Upper lobe of left lung (tissue), 4 donors: ENCODE results near the gene MAP6.

Source experiments
- CTCF ChIP-seq, 6 experiments: fragments of 450-650 bp in 4 of 6; fragments of 200-600 bp in 2 of 6; sonication (generic) in 2 of 6; IDR thresholded peaks; one replicate each; pipeline ENCODE4 v1.5.1; 2016 to 2019; ENCODE audit warnings: antibody characterized with exemption in 6 of 6
- POLR2A ChIP-seq, 4 donors: fragments of 450-650 bp; IDR thresholded peaks; one replicate each; pipeline ENCODE4 v1.5.1; 2016 to 2017; ENCODE audit warnings: antibody characterized with exemption in 4 of 4, mild to moderate bottlenecking in 2 of 4
- POLR2AphosphoS5 ChIP-seq, 2 donors: sonication (generic); formaldehyde crosslinking; IDR thresholded peaks; one replicate each; pipeline ENCODE4 v1.5.1; 2017; ENCODE audit warnings: antibody characterized with exemption in 2 of 2

- TF ChIP-seq CTCF (IDR thresholded peaks at IDR 0.05) (no peak), POLR2AphosphoS5 (IDR thresholded peaks at IDR 0.05) (no peak), POLR2A (IDR thresholded peaks at IDR 0.05) (no peak)
These were observed 107.3 kb downstream of the MAP6 start for GRCh38 chr11:75561426-75562047.
